VCaP (cell line): ENCODE results near the gene CPNE7.

Experiments used
- H3K27ac ChIP-seq: fragments of 450-650 bp; 2 replicates; pipeline ENCODE4 v1.5.1; 2017
- CTCF ChIP-seq: fragments of 450-650 bp; conservative IDR thresholded peaks from 2 replicates; pipeline ENCODE4 v1.5.1; 2017; ENCODE audit warnings: mild to moderate bottlenecking, moderate library complexity

The CPNE7 gene

DNA sequence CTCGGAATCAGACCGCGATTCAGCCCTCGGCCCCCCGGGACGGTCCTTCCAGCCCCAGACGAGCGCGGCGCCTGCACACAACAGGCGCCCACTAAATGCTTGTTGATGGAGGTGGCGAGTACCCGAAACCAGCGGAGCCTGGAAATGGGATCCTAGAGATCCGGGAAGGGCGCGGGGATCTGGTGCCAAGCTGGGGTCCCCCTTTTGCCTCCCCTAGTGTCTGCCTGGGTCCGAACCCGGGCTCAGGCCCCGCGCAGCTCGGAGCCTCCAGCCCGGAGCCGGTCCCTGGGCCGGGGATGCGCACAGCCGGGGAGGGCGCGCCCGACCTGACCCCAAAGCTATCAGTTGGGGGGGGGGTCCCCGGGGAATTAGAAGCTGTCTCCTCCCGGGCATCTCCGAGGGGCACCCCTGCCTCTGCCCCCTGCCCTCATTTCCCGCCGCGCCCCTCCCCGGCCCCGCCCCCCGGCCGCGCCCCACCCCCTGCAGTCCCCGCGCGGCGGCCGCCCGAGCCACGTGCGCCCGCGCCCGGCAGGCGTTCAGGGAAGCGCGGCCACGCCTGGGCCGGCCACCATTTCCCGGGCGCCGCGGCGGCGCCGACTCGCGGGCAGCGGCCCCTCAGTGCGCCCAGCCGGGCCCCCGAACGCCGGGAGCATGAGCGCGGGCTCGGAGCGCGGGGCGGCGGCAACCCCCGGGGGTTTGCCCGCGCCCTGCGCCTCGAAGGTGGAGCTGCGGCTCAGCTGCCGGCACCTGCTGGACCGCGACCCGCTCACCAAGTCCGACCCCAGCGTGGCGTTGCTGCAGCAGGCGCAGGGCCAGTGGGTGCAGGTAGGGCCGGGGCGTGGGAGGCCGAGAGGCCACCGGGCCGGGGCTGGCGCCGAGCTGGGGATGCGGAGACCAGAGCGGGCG, at the start of gene CPNE7:
Gene CPNE7, plus strand, starts transcription at position 512 of the 906 bp plus-strand sequence. Its CDS starts 140 bp downstream, at position 652.
- no peak for TF ChIP-seq CTCF
- no peak within 1 kb of the TSS for H3K27ac ChIP-seq

GRCh38 chr16:89529097-89529496, 46.5 kb upstream of the CPNE7 start:
- H3K27ac ChIP-seq, result no peak overlapping the region
- no peak for TF ChIP-seq CTCF

DNA sequence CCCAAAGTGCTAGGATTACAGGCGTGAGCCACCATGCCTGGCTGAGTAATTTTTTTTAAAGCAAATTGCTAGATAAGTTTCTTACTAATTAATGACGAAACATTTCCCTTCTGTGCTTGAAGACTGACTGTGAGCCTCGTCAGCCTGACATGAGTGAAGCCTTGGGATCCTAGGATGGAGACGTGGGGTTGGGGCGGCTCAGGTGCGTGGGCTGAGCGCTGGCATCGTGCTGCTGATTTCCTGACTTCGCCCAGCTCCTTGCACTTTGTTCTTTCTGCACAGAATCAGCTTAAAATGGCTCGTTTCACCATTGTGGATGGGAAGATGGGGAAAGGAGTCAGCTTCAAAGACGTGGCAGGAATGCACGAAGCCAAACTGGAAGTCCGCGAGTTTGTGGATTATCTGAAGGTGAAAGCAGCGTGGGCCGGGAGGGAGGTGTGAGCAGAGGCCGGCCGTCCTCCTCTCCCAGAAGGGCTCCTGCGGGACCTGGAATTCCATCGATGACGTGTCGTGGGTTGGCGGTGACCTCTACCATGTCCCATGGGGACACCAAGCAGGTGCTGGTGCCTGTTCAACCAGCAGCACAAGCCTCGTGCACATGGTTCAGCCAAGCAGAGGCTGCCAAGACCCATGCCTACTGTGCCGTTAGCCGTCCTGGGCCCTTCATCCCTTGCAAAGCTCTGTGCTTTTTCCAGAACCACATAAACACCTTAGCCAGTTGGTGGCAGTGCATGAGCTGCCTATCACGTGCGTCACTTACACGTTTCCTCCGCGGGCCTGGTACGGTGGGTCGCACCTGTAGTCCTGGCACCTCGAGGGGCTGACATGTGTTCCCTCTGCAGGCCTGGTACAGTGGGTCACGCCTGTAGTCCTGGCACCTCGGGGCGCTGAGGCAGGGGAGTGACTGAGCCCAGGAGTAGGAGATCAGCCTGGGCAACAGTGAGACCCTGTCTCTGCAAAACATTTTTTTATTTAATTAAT, 44.9 kb upstream of the CPNE7 start:
- no peak for TF ChIP-seq CTCF
- H3K27ac ChIP-seq, result no peak overlapping the region

DNA sequence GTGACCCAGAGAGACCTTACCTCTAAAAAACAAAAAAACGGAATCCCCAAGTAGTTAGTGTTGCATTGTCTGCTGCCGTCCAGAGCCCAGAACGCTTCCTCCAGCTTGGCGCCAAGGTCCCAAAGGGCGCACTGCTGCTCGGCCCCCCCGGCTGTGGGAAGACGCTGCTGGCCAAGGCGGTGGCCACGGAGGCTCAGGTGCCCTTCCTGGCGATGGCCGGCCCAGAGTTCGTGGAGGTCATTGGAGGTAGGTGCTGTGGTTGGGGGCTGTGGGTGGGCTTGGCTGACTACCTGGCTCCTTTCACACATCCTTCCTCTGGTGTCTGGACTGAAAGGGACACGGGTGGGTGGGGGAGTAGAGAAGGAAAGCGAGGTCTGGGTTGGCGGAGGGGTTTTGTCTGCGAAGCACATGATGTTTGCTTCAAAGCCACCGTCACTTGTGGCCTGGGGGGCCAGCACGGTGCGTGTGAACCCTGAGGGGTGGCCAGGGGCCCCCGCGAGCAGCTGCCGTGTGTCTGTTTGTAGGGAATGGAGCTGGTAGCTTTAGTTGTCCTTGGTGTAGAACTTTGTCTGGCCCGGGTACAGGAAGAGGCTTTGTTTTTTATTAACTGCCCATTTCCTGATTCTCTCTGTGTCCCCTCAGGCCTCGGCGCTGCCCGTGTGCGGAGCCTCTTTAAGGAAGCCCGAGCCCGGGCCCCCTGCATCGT, 43.6 kb upstream of the CPNE7 start:
- TF ChIP-seq CTCF, result no peak
- H3K27ac ChIP-seq, result no peak overlapping the region

GRCh38 chr16:89534252-89534756, 41.3 kb upstream of the CPNE7 start:
- H3K27ac ChIP-seq, result no peak overlapping the region
- TF ChIP-seq CTCF, result no peak

DNA sequence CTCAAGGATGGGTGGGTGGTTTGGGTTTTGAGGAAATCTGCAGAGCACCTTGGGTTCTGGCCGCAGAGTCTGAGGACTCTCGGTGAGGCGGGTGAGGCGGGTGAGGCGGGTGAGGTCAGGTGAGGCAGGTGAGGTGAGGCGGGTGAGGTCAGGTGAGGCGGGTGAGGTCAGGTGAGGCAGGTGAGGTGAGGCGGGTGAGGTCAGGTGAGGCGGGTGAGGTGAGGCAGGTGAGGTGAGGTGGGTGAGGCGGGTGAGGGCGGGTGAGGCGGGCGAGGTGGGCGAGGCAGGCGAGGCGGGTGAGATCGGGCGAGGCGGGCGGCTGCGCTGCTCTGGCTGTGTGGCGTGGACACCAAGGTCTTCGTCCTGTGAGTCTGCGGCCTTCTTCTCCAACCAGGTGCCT, 39.2 kb upstream of the CPNE7 start:
- TF ChIP-seq CTCF, result no peak
- H3K27ac ChIP-seq, result no peak overlapping the region
